Subcutaneous adipose tissue (tissue), 4 donors: ENCODE measurements around the gene OR51I2. TPM values are rescaled to one million over a fixed set of nuclear protein-coding genes. Genes with fewer than 3 reads are reported as not detected.

Experiments
- total RNA-seq, 4 donors: library from RNA; depleted of rRNA; stranded (reverse); fragments of >200 nt; gene quantifications; one replicate each; pipeline ENCODE4 v1.1.0, GENCODE V29; 2016
- TF ChIP-seq, protein P1 (sequence below): fragments of 450-650 bp; IDR thresholded peaks from one replicate; pipeline ENCODE4 v1.5.1; 2016; ENCODE audit warnings: low read depth, mild to moderate bottlenecking, control low read depth, antibody characterized with exemption, moderate library complexity

The OR51I2 gene
- total RNA-seq, 4 donors from 2014 or later: not detected

DNA sequence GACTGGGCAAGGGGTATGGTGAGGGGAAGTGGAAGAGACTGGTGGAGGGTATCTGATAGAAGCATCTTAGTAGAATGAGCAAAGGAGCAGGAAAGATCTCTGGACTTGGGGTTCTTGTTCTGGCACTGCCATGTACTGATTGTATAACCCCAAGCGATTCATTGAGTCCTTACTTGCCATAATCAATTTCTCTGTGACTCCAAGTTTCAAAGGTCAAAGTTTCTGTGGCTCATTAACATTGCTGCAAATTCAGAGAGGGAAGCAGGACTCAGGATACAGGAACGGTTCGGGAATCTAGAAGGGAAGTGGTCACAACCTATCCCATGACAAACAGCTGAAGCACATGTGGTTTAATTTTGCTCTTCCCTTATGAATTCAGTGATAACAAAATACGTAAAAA lies 309 bp downstream of the OR51I2 start:
- TF ChIP-seq, protein P1, sequence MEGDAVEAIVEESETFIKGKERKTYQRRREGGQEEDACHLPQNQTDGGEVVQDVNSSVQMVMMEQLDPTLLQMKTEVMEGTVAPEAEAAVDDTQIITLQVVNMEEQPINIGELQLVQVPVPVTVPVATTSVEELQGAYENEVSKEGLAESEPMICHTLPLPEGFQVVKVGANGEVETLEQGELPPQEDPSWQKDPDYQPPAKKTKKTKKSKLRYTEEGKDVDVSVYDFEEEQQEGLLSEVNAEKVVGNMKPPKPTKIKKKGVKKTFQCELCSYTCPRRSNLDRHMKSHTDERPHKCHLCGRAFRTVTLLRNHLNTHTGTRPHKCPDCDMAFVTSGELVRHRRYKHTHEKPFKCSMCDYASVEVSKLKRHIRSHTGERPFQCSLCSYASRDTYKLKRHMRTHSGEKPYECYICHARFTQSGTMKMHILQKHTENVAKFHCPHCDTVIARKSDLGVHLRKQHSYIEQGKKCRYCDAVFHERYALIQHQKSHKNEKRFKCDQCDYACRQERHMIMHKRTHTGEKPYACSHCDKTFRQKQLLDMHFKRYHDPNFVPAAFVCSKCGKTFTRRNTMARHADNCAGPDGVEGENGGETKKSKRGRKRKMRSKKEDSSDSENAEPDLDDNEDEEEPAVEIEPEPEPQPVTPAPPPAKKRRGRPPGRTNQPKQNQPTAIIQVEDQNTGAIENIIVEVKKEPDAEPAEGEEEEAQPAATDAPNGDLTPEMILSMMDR: no peak

DNA sequence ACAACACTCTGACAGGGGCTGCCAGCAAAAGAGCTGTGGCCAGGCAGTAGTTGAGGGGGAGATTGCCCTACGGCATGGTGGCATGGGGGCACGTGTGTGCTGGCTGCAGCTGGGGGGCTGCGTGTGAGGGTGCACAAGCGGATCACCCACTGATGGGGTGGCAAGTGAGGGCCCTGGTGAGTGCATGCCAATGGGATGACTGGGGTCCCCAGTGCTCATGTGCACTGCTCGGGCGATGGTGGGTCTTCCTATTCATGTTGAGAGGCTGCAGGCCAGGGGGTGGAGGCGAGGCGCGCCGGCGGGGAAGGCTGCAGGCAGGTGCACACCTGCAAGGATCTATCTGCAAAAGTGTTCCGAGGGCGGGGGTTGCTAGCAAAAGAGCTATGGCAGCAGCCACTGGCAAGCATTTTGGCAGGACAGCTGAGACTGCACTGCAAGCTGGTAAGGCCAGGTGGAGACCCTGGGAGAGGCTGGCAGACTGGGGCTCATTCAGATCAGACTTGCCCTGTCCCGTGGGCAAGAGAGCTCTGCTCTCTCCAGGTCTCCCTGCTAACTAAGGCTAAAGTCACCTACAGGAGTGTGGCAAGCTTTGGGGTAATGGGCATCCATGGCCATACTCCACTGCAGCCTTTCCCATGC lies 12.0 kb downstream of the OR51I2 start:
- TF ChIP-seq, protein P1: no peak

DNA sequence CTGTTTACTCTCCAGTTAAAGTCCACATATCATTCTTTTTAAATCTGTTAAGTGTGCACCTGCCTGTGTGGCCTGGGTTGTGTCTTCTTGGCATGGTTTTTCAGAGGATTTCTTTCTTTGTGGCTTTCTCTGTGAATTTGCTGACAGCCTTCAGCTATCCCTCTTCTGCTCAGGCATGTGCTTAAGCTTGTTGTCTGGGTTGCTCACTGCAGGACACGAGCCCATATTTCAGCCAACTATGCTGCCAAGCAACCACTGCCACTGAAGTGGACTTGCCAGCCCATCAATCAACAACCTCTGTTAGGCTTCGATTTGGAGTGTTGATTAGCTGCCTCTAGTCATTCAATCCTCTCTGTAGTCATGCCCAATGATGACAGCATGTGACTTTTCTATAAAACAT lies 18.4 kb downstream of the OR51I2 start:
- TF ChIP-seq, protein P1: no peak

DNA sequence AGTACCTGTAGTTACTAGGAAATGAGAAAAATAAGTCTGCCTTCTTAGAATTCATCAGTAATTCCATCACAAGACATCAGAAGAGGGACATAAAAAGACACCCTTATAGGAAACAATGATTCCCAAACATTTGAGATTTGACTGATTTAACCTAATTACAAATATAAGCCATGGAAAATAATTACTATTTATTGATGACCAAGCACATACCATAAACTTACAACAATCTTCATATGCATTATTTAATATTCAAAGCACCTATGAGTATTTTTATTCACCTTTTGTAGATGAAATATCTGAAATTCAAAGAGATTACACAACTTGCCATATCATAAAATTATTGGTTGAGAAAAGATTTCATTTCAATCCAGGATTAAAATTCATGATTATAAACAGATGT lies 24.8 kb downstream of the OR51I2 start:
- TF ChIP-seq, protein P1: no peak

DNA sequence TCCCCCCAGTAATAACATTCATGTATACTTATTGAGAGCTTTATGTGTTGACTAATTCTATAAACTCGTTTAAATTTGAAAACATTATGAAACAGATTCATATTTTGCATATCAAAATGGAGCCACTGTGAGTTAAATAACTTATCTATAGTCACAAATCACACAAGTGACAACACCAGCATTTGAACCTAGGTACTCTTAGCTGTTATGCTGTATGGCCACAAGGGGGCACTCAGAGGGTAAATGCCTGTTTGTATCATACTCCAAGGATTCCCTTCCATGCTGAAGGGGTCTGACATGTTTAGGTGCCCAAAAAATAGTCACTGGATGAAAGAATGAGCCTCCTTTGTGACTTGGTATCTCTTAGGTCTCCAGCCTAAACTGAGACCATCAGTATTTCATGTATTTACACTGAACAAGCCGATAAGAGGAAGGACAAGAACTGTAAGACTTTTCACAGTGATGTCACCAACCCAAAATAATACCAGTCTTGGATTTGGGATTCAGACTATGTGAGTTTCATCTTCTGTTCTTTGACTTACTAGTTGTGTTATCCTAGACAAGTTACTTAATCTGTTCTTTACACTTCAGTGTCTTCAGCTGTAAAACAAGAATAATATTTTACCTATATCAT lies 27.2 kb downstream of the OR51I2 start:
- TF ChIP-seq, protein P1: no peak

DNA sequence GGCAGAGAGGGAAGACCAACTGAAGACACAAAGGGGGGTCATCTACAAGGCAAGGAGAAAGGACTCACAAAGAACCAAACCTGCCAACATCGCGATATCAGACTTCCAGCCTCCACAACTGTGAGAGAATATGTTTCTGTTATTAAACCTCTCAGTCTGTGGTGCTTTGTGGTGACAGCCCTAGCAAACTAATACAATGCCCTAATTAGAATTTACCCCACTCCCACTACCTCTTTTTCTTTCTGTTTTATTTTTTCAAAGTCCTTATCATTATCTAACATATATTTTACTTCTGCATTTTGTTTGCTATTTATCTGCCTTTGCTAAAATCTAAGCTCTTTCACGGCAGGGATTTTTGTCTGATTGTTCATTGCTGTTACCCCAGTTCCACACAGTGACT lies 36.9 kb downstream of the OR51I2 start:
- TF ChIP-seq, protein P1: no peak

DNA sequence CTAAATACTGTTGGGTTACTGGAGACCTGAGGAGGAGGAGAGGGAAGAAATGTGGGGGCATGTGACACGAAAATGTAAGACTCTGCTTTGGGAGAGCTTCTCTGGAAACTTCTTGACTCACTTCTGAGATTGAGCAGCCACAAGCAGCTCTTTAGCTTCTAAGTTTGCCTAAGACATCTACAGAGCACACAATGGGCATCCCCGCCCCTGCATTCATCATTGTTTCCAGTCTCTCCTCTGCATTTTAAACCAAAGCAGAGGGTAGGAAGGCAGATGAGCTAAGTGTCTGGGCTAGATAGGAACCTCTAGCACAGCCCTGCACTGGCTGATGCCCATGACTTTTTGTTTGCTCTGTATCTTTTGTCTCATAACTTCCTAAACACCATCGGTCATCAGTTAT lies 37.3 kb downstream of the OR51I2 start:
- TF ChIP-seq, protein P1: no peak
